HG03139 (cell line): Measurements from ENCODE around the gene STX10.

ENCODE experiments used
- ATAC-seq: cut with Tn5 transposase; IDR thresholded peaks from one replicate; pipeline ENCODE4 v1.9.1; 2021; ENCODE audit not compliant: unreplicated experiment

STX10 gene

DNA sequence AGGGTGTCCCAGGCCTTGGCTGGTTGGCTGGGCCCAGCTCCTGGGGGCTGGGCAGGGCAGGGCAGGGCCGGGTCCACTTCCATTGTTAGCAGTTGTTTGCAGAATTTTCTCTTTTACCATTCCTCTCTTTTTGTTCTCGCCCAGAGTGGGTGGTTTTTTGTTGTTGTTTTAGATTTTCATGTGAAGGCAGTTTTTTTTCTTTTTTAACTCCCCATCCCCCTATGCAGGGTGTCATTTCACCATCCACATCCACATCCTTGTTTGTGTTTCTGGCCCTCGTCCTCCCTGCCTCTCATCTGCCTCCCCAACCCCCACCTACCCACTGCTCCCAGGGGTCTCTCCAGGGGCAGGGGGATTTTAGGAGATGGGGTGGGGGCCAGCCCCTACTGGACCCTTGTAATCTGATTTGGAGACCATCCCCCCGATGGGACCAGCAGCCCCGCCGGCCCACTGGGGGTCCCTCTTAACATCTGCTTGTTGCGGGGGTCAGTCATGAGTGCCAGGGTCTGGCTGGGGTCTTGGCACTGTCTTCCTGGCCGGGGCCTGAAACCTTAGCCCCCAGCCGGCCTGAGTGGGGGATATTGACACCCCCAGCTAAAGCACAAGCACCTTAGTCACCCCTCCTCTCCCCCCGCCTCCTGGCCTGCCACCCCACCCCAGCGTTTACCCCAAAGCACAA, 10.4 kb downstream of the STX10 start:
- ATAC-seq, result no peak

GRCh38 chr19:13138916-13139198, 11.3 kb downstream of the STX10 start:
- no peak for ATAC-seq

- ATAC-seq, result no peak
Observed at GRCh38 chr19:13138171-13138915, 11.8 kb downstream of the STX10 start.

DNA sequence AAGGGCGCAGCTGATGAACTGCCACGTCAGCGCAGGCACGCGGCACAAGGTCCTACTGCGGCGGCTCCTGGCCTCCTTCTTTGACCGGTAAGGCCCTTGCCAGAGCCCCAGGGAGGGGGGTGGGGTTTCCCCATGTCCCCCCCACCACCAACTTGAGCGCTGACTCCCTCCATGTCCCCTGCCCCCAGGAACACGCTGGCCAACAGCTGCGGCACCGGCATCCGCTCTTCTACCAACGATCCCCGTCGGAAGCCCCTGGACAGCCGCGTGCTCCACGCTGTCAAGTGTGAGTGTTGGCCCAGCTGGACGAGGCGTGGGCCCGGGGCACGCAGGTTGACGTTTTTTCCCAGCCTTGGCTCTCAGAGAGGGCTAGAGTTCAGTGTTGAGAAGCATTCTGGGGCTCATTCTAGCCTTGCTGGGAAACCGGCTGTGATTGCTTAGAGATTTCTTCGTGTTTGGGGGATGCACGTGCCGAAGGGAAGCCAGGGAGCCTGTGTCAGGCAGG, 12.8 kb downstream of the STX10 start:
- ATAC-seq, result no peak

DNA sequence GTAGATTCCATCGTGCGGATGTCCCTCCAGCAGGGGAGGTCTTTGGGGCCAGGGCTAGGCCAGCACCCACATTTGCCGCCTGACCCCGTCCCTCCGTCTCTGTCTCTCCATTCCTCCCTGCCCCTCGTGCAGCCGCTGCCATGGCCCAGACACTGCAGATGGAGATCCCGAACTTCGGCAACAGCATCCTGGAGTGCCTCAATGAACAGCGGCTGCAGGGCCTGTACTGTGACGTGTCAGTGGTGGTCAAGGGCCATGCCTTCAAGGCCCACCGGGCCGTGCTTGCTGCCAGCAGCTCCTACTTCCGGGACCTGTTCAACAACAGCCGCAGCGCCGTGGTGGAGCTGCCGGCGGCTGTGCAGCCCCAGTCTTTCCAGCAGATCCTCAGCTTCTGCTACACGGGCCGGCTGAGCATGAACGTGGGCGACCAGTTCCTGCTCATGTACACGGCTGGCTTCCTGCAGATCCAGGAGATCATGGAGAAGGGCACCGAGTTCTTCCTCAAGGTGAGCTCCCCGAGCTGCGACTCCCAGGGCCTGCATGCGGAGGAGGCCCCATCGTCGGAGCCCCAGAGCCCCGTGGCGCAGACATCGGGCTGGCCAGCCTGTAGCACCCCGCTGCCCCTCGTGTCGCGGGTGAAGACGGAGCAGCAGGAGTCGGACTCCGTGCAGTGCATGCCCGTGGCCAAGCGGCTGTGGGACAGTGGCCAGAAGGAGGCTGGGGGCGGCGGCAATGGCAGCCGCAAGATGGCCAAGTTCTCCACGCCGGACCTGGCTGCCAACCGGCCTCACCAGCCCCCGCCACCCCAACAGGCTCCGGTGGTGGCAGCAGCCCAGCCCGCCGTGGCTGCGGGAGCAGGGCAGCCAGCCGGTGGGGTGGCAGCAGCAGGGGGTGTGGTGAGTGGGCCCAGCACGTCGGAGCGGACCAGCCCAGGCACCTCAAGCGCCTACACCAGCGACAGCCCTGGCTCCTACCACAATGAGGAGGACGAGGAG, 14.8 kb downstream of the STX10 start:
- no peak for ATAC-seq

DNA sequence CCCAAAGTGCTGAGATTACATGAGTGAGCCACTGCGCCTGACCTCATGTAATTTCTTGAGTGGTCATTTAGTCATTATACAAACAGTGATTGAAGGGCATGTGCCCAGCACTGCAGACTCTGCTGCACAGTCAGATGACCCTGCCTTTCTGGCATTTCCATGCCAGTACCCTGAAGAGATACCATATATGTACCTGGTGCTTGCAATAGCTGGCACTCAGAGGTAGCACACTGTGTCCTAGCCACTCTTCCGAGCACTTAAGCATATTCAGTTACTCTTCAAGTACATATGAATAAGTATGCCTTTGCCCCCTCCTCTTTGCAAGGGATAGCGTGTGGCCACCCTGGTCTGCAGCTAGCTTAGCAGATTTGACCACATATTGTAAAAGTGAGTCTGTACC, 15.5 kb downstream of the STX10 start:
- no peak for ATAC-seq

- no peak for ATAC-seq
Observed at GRCh38 chr19:13133241-13133870, 16.8 kb downstream of the STX10 start.

DNA sequence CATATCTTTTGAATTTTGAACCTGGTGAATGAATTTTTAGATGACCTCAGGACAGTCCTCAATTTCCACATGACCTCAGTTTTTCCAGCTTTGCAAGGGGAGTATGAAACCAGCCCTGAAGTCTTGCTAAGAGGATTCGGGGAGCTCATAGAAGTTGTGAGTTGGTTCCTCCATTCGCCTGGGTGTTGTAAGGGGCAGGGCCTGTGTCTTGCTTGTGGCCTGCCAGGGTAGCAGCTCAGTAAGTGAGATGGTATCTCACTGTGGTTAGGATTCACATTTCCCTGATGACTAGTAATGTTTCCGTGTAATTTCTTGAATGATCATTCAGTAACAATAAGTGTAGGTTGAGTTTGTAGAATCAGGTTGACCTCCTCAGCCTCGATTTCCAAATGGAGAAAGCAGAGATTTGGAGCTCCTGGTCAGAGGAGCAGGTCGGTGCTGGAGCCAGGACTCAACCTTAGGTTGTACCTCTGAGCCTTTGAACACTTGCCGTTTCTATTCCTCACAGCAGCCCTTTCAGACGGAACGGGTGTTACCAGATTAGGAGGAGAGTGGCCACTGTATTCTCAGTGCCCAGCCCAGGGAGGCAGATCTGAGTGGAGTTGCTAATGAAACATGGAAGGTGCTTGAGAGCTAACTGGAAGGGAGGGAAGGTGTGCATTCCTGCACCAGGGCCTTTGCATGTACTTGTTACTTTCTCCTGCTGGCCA, 17.5 kb downstream of the STX10 start:
- no peak for ATAC-seq

GRCh38 chr19:13130886-13131490, 19.2 kb downstream of the STX10 start:
- ATAC-seq, result no peak

- ATAC-seq, result no peak
Observed at GRCh38 chr19:13129384-13129783, 20.8 kb downstream of the STX10 start.

GRCh38 chr19:13128583-13128982, 21.6 kb downstream of the STX10 start:
- no peak for ATAC-seq

GRCh38 chr19:13127811-13128575, 22.2 kb downstream of the STX10 start:
- no peak for ATAC-seq

DNA sequence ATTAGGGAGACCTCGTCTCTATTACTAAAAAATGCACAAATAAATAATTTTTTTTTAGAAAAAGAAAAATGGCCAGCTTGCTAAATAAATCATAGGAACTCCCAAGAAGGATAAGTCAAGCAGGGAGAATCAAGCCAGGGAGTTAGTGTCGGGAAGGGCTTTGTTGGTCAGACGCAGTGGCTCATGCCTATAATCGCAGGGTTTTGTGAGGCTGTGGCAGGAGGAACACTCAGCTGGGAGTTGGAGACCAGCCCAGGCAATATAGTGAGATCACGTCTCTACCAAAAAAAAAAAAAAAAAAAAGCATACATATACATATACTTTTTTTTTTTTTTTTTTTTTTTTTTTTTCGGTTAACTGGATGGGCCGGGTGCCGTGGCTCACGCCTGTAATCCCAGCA, 23.1 kb downstream of the STX10 start:
- ATAC-seq, result no peak

GRCh38 chr19:13122980-13123957, 26.9 kb downstream of the STX10 start:
- no peak for ATAC-seq

DNA sequence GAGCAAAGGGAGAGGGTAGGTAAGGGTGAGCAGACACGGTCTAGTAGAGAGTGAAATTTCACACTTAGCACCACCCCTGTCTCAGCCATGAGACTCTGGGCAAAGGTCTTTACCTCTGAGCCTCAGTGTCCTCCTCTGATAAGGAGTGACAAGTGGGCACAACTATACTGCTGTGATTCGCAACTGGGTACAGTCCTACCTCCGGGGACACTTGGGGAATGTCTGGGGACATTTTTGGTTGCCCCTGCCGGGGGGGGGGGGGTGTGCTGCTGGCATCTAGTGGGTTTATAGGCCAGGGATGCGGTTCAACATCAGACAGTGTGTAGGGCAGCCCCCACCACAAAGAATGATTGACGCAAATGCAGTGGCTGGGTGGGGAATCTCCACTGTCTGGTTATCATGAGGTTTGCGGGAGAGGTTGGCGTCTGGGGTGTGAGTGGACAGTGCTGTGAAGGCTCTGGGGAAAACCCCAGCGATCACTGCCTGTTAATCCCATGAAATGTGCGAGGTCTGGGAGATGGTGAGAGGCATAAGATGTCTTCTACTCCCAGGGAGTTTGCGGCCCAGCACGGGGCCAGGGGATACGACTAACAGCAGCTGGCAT, 27.8 kb downstream of the STX10 start:
- ATAC-seq, result no peak

DNA sequence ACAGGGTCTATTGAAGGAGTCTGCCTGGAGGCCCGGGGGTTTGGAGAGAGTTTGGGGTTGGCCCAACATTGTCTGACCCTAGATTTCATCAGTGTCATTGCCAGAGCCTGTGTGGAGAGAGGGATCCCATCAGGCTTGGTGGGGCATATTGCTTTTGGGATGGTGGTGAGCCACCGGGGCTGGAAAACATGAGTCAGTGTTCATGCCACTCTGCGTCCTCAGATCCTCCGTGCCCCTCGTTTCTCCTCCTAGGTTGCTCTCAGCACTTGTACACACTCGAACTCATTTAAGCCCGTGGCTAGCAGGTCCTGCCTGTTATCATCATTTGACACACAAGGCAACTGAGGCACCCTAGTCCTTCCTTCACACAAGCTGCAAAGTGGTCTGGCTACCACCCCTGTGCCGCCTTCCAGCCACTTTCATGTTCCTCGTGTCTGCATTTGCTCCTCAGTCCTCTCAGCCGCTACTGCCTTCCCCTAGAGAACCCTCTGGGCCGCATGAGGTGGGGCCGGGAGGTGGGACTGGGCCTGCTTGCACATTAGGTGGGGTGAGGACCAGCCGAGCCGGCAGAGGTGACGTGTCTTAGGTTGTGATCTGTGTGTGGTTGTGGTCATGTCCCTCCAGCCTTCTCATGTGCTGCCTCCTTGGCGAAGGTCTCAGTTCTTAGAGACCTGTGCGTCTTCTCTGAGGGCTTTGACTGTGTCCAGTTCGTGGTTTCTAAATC, 28.5 kb downstream of the STX10 start:
- ATAC-seq, result no peak

GRCh38 chr19:13120817-13121216, 29.4 kb downstream of the STX10 start:
- no peak for ATAC-seq
